Suprapubic skin (tissue), 4 donors: ENCODE data around the gene FES. TPM values are rescaled to one million over a fixed set of nuclear protein-coding genes. Genes with fewer than 3 reads are reported as not detected.
A peak's percentile ranks its signal among the peaks of the same experiment; 100 is the strongest.

Experiments
- DNase-seq, 2 donors: peaks; one replicate each; pipeline ENCODE4 v3.0.0-alpha.2; 2019; ENCODE audit warnings: low spot score in 2 of 2
- H3K27ac ChIP-seq: fragments of 200-600 bp; sonication (generic); one replicate; pipeline ENCODE4 v1.5.1; 2019
- H3K27me3 ChIP-seq: fragments of 200-600 bp; sonication (generic); one replicate; pipeline ENCODE4 v1.5.1; 2019
- H3K36me3 ChIP-seq: fragments of 200-600 bp; sonication (generic); one replicate; pipeline ENCODE4 v1.5.1; 2019
- H3K4me1 ChIP-seq: fragments of 200-600 bp; sonication (generic); one replicate; pipeline ENCODE4 v1.5.1; 2019
- H3K4me3 ChIP-seq: fragments of 200-600 bp; sonication (generic); one replicate; pipeline ENCODE4 v1.5.1; 2019; ENCODE audit warnings: mild to moderate bottlenecking
- H3K9me3 ChIP-seq: fragments of 200-600 bp; sonication (generic); one replicate; pipeline ENCODE4 v1.5.1; 2019
- EP300 ChIP-seq: sonication (generic); formaldehyde crosslinking; IDR thresholded peaks from one replicate; pipeline ENCODE4 v1.6.1; 2017; ENCODE audit warnings: antibody characterized with exemption
- POLR2A ChIP-seq, 2 donors: fragments of 450-650 bp; IDR thresholded peaks; one replicate each; pipeline ENCODE4 v1.6.1; 2017; ENCODE audit warnings: antibody characterized with exemption in 2 of 2, mild to moderate bottlenecking in 2 of 2, moderate library complexity in 2 of 2
- POLR2AphosphoS5 ChIP-seq, 3 donors: sonication (generic); formaldehyde crosslinking; IDR thresholded peaks; one replicate each; pipeline ENCODE4 v1.6.1; 2017; ENCODE audit warnings: antibody characterized with exemption in 3 of 3
- WGBS: methylation state at CpG from one replicate; pipeline ENCODE4 v1.1.5; 2018; 5-methylcytosine and 5-hydroxymethylcytosine counted together
- total RNA-seq, 4 donors: library from RNA; depleted of rRNA; stranded (reverse); fragments of >200 nt; gene quantifications; one replicate each; pipeline ENCODE4 v1.1.0, GENCODE V29; 2016
- TF ChIP-seq, protein P1 (sequence below), 2 donors: fragments of 200-600 bp in 1 of 2; fragments of 450-650 bp in 1 of 2; sonication (generic) in 1 of 2; IDR thresholded peaks; one replicate each; pipeline ENCODE4 v1.5.1; 2016 to 2019; ENCODE audit warnings: antibody characterized with exemption in 2 of 2, mild to moderate bottlenecking in 1 of 2, moderate library complexity in 1 of 2

FES gene
- total RNA-seq, 4 donors from 2014 or later, result 6.3 to 18.7 (median 11.8) TPM

DNA sequence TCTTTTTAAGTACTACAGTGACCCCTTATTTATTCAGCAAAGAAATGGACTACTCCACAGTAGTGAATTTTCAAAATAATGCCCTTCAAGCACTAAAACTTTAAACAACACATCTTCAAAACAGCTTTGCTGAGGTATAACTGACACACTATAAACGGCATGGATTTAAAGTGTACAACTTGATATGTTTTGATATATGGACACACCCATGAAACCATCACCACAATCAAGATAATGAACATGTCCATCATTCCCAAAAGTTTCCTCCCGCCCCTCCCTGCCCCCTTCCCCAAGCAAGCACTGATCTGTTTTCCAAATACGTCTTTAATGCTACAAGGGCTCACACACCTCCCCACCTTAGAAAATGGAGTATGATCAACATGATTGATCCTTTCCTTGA is 17.5 kb upstream of the FES start:
- Histone ChIP-seq H3K36me3 (no peaks in the 10 kb centered on the region), H3K4me3 (no peak overlapping the region), H3K27me3 (no peaks in the 10 kb centered on the region), H3K27ac (no peak overlapping the region), H3K9me3 (no peaks in the 10 kb centered on the region), H3K4me1 (peaks cover 59% of the 10 kb centered on the region)
- WGBS, result 72% methylated on average over 3 of the region's 3 CpGs
- TF ChIP-seq EP300 (no peak), POLR2AphosphoS5 (IDR thresholded peaks at IDR 0.05) (no peak)
- TF ChIP-seq, protein P1, sequence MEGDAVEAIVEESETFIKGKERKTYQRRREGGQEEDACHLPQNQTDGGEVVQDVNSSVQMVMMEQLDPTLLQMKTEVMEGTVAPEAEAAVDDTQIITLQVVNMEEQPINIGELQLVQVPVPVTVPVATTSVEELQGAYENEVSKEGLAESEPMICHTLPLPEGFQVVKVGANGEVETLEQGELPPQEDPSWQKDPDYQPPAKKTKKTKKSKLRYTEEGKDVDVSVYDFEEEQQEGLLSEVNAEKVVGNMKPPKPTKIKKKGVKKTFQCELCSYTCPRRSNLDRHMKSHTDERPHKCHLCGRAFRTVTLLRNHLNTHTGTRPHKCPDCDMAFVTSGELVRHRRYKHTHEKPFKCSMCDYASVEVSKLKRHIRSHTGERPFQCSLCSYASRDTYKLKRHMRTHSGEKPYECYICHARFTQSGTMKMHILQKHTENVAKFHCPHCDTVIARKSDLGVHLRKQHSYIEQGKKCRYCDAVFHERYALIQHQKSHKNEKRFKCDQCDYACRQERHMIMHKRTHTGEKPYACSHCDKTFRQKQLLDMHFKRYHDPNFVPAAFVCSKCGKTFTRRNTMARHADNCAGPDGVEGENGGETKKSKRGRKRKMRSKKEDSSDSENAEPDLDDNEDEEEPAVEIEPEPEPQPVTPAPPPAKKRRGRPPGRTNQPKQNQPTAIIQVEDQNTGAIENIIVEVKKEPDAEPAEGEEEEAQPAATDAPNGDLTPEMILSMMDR (IDR thresholded peaks at IDR 0.05), result no peak
- no peak for DNase-seq

DNA sequence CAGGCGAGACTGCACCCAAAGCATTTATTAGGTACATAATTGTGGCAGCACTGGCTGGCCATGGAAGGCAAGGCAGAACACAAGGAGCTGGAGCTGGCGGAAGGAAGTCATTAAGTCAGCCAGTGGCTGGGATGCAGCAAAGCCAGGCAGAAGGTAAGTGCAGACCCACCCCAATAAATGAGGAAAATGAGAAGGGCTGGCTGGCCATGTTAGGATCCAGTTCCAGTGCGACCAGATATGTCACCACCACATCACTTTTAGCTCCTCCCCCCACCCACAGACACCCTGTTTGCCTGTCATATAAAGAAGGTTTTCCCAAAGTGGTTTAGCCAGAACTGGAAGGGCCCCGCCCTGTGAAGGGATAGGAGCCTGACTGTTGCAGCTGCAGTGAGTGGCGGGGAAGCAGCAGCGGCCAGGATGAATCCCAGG is 16.0 kb upstream of the FES start, which contains the start of gene FURIN:
Gene FURIN (plus strand): TSS at position 328 of the 429 bp plus-strand sequence. CDS start 7,153 bp downstream, outside the sequence.
- WGBS, result 43% methylated on average over 6 of the region's 6 CpGs
- Histone ChIP-seq H3K27ac (peak within 1 kb of the TSS; percentile 97), H3K4me1 (peaks cover 64% of the 10 kb centered on the region), H3K9me3 (no peaks in the 10 kb centered on the region), H3K36me3 (no peaks in the 10 kb centered on the region), H3K27me3 (no peaks in the 10 kb centered on the region), H3K4me3 (peak within 1 kb of the TSS; percentile 81)
- no peak for DNase-seq
- TF ChIP-seq POLR2A (IDR thresholded peaks at IDR 0.05) (no peak), POLR2AphosphoS5 (IDR thresholded peaks at IDR 0.05) (peak in 1 of 3 donors; percentile 33)
- TF ChIP-seq, protein P1 (IDR thresholded peaks at IDR 0.05), result no peak

DNA sequence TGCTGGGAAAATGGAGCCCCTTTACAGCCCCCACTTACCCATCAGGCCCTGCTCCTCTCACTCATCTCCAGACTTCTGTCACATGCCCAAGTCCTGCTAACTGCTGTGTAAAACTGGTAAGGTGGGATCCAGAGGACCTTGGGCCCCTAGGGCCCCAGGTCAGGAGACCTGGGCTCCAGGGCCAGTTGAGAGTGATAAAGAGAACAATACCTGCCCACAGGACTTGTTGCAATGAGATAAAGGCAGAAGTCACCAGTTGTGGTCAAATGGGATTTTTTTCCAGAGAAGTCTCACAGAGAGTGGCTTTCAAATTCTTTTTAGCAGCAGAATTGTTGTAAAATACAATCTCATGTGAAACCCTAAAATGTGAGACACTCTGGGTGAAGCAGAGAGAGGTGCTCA is 15.2 kb upstream of the FES start:
- no peaks in the 10 kb centered on the region for H3K27me3 ChIP-seq
- H3K4me3 ChIP-seq, result peak overlapping the region; percentile 81
- no peak for DNase-seq
- peak overlapping the region; percentile 97 for H3K27ac ChIP-seq
- H3K36me3 ChIP-seq, result no peaks in the 10 kb centered on the region
- TF ChIP-seq EP300 (no peak), POLR2AphosphoS5 (IDR thresholded peaks at IDR 0.05) (no peak), POLR2A (IDR thresholded peaks at IDR 0.05) (no peak)
- TF ChIP-seq, protein P1 (IDR thresholded peaks at IDR 0.05), result no peak
- H3K4me1 ChIP-seq, result peaks cover 67% of the 10 kb centered on the region
- H3K9me3 ChIP-seq, result no peaks in the 10 kb centered on the region

DNA sequence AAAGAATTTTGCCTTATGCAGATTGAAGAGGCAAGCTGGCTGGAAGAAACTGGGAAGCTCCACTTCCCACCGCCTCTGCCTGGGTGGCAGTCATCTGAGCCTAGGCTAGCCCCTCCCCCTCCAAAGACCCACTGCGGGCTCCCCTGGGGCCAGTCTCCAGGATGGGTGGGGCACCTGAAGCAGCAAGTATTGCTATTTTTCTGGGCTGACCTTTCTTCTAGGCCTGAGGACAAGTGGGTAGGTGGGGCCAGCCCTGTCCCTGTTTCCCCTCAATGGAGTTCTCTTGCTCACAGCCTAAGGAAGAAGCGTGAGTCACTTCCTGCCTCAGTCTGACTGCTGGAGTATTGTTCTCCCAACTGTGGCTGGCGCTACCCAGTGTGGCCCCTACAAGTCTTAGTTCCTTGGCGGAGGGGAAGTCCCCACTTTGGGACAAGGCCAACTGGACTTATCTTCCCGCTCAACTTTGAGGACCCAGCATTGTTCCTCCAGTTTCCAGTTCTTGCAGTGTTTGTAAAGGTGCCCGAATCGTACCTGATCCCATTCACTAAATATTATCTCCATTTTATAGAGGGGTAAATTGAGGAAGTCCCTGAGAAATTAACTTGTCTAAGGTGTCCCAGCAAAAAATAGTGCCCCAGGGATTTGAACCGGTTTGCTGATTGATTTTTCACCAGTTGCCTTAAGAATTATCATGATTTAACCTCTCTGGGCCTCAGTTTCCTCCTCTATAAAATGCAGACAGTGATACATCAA is 14.5 kb upstream of the FES start:
- no peaks in the 10 kb centered on the region for H3K36me3 ChIP-seq
- H3K27ac ChIP-seq, result peak overlapping the region; percentile 97
- TF ChIP-seq POLR2A (IDR thresholded peaks at IDR 0.05) (no peak), POLR2AphosphoS5 (IDR thresholded peaks at IDR 0.05) (peak in 2 of 3 donors; percentile 48 to 64)
- H3K4me1 ChIP-seq, result peaks cover 71% of the 10 kb centered on the region
- DNase-seq, result no peak
- WGBS, result 35% methylated on average over 8 of the region's 9 CpGs
- peak overlapping the region; percentile 81 for H3K4me3 ChIP-seq
- no peaks in the 10 kb centered on the region for H3K27me3 ChIP-seq
- no peaks in the 10 kb centered on the region for H3K9me3 ChIP-seq

DNA sequence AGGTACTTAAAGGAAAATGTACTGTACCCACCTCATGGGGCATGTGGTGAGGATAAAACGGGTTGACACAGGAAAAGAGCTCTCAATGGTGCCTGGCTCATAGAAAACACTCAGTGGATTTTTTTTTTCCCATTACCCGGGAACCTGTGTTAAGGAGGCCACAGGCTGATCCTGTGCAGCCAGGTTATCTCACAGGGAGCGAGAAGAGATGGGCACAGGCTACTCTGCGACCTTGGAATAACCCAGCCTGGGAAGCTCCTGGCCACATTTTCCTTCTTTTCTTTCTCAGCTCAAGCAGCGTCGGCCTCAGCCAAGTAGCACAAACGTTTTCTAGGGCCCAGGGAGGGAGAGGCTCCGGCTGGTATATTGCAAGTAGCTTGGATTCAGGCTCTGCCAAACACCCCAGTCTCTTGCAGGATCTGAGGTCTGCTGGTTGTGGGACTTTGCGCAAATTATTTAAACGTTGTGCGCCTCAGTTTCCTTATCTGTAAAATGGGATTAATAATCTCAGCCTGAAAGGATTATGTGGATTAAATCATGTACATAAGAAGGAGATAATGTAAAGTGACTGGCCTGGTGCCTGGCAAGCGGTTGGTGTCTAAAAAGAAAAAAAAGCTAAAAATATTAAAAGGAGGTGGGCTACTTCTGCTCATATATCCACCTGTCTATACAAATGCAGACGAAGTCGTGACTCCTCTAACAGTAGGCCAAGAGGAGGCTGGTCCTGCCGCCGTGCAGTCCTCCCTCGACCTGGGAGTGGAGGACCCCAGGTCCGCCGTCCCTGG is 13.8 kb upstream of the FES start:
- 24% methylated on average over 19 of the region's 19 CpGs for WGBS
- peaks cover 3% of the 10 kb centered on the region for H3K36me3 ChIP-seq
- TF ChIP-seq, protein P1 (IDR thresholded peaks at IDR 0.05), result no peak
- TF ChIP-seq POLR2A (IDR thresholded peaks at IDR 0.05) (no peak), POLR2AphosphoS5 (IDR thresholded peaks at IDR 0.05) (no peak), EP300 (no peak)
- H3K4me1 ChIP-seq, result peaks cover 71% of the 10 kb centered on the region
- DNase-seq, result no peak
- peak overlapping the region; percentile 81 for H3K4me3 ChIP-seq
- H3K27me3 ChIP-seq, result no peaks in the 10 kb centered on the region
- no peaks in the 10 kb centered on the region for H3K9me3 ChIP-seq
- peak overlapping the region; percentile 97 for H3K27ac ChIP-seq
